Measurements from ENCODE around the gene TMEM203. TPM values are rescaled to one million over a fixed set of nuclear protein-coding genes. Genes with fewer than 3 reads are reported as not detected.

TMEM203 gene
- total and polyA plus RNA-seq, 2 of the 4 experiments (the other 2 are of a cell fraction), result 18.8 to 40.6 TPM

- no peak overlapping the region for H3K4me3 ChIP-seq (ENCODE audit: insufficient read depth, low read depth, low read length)
- ATAC-seq (ENCODE audit: low read depth) (no peak), DNase-seq (no peak)
- no peak overlapping the region for H2BK5ac ChIP-seq (ENCODE audit: low read depth, low read length, poor library complexity, severe bottlenecking)
- H2BK20ac ChIP-seq (ENCODE audit: low read depth, low read length), result no peak overlapping the region
- no peak overlapping the region for H3K9ac ChIP-seq (ENCODE audit: low read depth, low read length)
- no peak overlapping the region for H2BK120ac ChIP-seq (ENCODE audit: low read depth, low read length)
- no peak overlapping the region for H4K8ac ChIP-seq (ENCODE audit: low read depth in 2 of 2, low read length in 2 of 2)
- no peak overlapping the region for H3K56ac ChIP-seq (ENCODE audit: extremely low read depth, insufficient read depth, low read length)
- peaks cover 0 to 4% of the 10 kb centered on the region in 2 experiments; a peak in 1 of 4 replicates for H3K79me1 ChIP-seq (ENCODE audit: low read depth in 1 of 2, low read length in 2 of 2)
- no peak overlapping the region for H3K4ac ChIP-seq (ENCODE audit: low read depth, low read length)
- BruUV-seq (replicated peaks), result no TSS peak
- in situ Hi-C loops (cut with MboI; ENCODE audit: low sequenced_read_pairs), result no loop called here
- no peaks in the 10 kb centered on the region for H4K20me1 ChIP-seq (ENCODE audit: insufficient read depth, low read length)
- H3K4me1 ChIP-seq (ENCODE audit: control insufficient read depth, insufficient read depth, low read length), result peaks cover 17% of the 10 kb centered on the region
- H3K27ac ChIP-seq (ENCODE audit: insufficient read depth, low read length), result no peak overlapping the region
- H3K4me2 ChIP-seq (ENCODE audit: low read depth, low read length), result no peak overlapping the region
- POLR2A ChIA-PET (ENCODE audit: unreplicated experiment), result interaction anchor here (0.5 kb wide), 1 partner anchor 12 kb away, joined by 4 read pairs; no protein-coding TSS in a partner anchor
- H3K9me3 ChIP-seq (ENCODE audit: control insufficient read depth, insufficient read depth, low read length), result no peaks in the 10 kb centered on the region
- H3K23ac ChIP-seq (ENCODE audit: low read depth, low read length), result no peak overlapping the region
- CTCF ChIA-PET, result no interaction called here
- no peak overlapping the region for H4K5ac ChIP-seq (ENCODE audit: low read depth, low read length)
- H3K9me1 ChIP-seq (ENCODE audit: insufficient read depth, low read length), result peaks cover 3% of the 10 kb centered on the region; the same call in 1 of the 2 replicates
- dilution Hi-C loops (cut with HindIII; ENCODE audit: low sequenced_read_pairs, unreplicated experiment), result no loop called here
- peaks cover 12% of the 10 kb centered on the region for H3K36me3 ChIP-seq (ENCODE audit: control insufficient read depth, insufficient read depth, low read length)
- TF ChIP-seq BHLHE40 (IDR thresholded peaks at IDR 0.05; ENCODE audit: low read depth, low read length), result no peak
- H2AK5ac ChIP-seq (ENCODE audit: low read depth, low read length), result no peak overlapping the region
- no peak overlapping the region for H4K91ac ChIP-seq (ENCODE audit: insufficient read depth, low read depth, low read length)
- H2BK15ac ChIP-seq (ENCODE audit: low read depth, low read length), result no peak overlapping the region
- H2AK9ac ChIP-seq (replicated peaks; ENCODE audit: low read depth, low read length, poor library complexity), result peak overlapping the region; percentile 55
- H2AFZ ChIP-seq (replicated peaks; ENCODE audit: low read length, poor library complexity), result no peak overlapping the region
- H3K18ac ChIP-seq (ENCODE audit: low read depth, low read length), result no peak overlapping the region
- intact Hi-C loops (cut with micrococcal nuclease), result no loop called here
- WGBS, 2 experiments (ENCODE audit: extremely low coverage in 2 of 2, insufficient read length in 1 of 2), result 82% methylated on average over 37 of the region's 52 CpGs; no CpG with 5 or more reads in 1 of the 2 experiments
- H3K27me3 ChIP-seq (ENCODE audit: control insufficient read depth, insufficient read depth, low read length), result no peaks in the 10 kb centered on the region
- H3K14ac ChIP-seq (replicated peaks; ENCODE audit: low read depth, low read length), result no peak overlapping the region
Observed at GRCh38 chr9:137220317-137221094, 15.1 kb upstream of the TMEM203 start.

Data from IMR-90 (cell line).